GM23338 (cell line): ENCODE data around the gene SORL1.

Source experiments
- CTCF ChIP-seq, 2 experiments: fragments of 200-600 bp in 1 of 2; sonication (generic) in 1 of 2; conservative IDR thresholded peaks; 2 replicates each; pipeline versions ENCODE4 v1.5.1 to v1.6.1; 2016 to 2017; ENCODE audit warnings: antibody characterized with exemption in 2 of 2, low read depth in 2 of 2, mild to moderate bottlenecking in 2 of 2, moderate library complexity in 1 of 2
- EZH2 ChIP-seq: fragments of 200-600 bp; sonication (generic); IDR thresholded peaks from one replicate; pipeline ENCODE4 v1.8.0; 2017; ENCODE audit warnings: antibody characterized with exemption, mild to moderate bottlenecking, low read depth; ENCODE audit not compliant: unreplicated experiment
- POLR2AphosphoS5 ChIP-seq: IDR thresholded peaks from 2 replicates; pipeline ENCODE4 v1.6.1; 2016; ENCODE audit warnings: antibody characterized with exemption, low read depth
- REST ChIP-seq: IDR thresholded peaks from one replicate; pipeline ENCODE4 v1.6.1; 2018; ENCODE audit warnings: antibody characterized with exemption; ENCODE audit not compliant: unreplicated experiment

DNA sequence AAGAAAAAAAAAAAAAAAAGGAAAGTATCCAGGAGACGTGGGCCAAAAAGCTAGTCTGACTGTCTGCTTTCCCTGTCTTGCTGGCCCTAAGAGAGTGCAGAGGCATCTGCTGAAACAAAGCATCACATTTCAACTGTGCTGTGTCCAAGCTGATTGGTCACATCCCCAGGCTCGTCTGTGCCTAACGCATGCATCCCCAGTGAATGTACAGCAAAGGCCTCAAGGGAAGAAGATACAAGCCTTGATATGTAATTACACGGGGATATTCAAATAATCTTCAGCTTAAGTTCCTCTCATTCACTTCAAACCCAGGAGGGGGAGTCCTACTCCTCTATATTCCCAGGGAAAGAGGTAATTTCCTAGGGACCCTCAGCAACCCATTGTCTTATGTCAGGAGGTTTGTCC is 5.4 kb upstream of the SORL1 start:
- TF ChIP-seq EZH2 (no peak), REST (no peak), POLR2AphosphoS5 (no peak), CTCF (conservative IDR thresholded peaks at IDR 0.05; ENCODE audit: low read depth in 2 of 2) (peak; percentile 43 to 60)
